Pons (tissue), 1 donor: ENCODE data around the gene ZNF487.
"Not testable (repeated sequence)": the region's sequence is repeated elsewhere in the genome, so short reads cannot be mapped to it uniquely, and the experiment has no call there.

Experiments used
- DNase-seq: peaks from one replicate; pipeline ENCODE4 v3.0.0-alpha.2; 2016; ENCODE audit warnings: low spot score

Gene ZNF487

DNA sequence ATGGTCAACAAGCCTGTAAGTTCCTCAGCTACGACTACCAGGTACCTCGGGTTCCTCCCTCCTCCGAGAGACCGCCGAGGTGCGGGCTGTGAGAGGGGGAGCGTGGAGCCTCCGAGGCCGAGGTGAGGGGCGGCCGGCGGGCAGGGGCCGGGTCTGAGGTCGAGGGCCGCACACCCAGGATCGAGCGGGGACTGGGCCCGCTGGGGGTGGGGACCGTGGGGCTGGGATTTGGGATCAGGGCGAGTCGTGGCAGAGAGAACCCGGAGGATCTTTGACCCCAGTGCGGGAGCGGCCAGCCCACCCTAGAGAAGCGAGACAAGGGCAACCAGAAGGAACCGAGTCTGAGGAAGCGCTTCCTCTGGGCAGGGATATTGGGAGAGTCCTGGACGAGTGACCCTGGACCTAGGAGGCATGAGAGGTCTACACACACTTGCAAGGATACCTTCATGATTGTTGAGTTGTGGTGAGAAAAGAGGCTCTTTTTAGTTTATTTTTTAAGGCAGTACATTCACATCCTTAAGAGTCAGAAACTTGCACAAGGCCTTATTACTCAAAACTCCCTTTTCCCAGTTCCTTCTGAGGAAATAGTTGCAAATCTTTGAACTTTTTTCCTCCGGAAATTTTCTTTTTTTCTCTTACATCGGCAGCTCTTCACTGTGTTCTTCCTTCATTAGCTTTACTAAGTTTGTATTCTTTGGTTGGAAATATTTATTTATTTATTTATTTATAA lies 395 bp downstream of the ZNF487 start:
- no peak for DNase-seq

DNA sequence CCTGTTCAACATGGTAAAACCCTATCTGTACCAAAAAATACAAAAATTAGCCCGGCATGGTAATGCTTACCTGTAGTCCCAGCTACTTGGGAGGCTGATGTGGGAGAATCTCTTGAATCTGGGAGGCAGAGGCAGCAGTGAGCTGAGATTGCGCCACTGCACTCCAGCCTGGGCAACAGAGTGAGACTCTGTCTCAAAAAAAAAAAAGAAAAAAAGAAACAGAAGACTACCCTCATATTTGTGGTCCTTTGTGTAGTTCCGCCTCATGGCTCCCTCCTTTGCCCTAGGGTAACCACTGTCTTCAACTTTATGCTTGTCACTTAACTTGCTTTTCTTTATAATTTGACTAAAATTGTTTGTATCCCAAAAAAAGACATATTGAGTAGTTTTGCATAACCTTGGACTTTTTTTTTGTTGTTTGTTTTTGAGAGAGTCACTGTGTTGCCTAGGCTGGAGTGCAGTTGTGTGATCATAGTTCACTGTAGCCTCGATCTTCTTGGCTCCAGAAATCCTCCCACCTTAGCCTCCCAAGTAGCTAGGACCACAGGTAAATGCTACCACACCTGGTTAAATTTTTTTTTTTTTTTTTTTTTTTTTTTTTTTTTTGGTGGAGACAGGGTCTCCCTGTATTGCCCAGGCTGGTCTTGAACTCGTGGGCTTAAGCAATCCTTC lies 3.7 kb downstream of the ZNF487 start:
- DNase-seq = no peak

DNA sequence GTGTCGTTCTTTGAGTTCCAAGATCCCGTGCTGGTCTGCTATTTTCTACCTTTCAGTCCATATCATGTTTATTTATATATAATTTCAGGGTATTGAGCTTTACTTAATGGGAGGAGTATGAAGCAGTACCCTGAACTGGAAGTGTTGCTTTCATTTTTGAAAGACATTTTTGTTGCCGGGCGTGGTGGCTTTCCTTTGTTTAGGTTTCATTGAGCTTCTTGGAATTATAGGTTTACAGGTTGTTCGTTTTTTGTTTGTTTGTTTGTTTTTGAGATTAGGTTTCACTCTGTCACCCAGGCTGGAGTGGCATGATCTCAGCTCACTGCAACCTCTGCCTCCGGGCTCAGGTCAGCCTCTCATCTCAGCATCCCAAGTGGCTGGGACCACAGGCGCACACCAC lies 7.4 kb downstream of the ZNF487 start:
- DNase-seq = no peak

DNA sequence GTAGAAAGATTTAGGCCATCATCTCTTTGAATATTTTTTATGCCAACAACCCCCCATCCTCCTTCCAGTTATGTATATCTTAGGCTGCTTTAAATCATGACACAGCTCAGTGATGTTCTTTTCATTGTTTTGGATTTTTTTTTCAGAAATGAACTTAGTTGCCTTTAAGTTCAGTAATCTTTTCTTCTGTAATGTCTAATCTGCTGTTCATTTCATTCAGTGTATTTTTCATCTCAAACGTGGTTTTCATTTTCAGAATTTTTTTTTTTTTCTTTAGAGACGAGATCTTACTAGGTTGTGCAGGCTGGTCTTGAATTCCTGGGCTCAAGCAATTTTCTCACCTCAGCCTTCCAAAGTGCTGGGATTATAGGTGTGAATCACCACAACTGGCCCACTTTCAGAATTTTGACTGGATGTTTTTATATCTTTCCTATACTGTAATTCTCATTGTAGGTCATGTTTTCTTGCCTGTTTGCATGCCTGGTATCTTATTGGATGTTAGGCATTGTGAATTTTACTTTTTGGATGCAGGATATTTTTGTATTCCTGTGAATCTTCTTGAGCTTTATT lies 8.1 kb downstream of the ZNF487 start:
- DNase-seq = no peak

DNA sequence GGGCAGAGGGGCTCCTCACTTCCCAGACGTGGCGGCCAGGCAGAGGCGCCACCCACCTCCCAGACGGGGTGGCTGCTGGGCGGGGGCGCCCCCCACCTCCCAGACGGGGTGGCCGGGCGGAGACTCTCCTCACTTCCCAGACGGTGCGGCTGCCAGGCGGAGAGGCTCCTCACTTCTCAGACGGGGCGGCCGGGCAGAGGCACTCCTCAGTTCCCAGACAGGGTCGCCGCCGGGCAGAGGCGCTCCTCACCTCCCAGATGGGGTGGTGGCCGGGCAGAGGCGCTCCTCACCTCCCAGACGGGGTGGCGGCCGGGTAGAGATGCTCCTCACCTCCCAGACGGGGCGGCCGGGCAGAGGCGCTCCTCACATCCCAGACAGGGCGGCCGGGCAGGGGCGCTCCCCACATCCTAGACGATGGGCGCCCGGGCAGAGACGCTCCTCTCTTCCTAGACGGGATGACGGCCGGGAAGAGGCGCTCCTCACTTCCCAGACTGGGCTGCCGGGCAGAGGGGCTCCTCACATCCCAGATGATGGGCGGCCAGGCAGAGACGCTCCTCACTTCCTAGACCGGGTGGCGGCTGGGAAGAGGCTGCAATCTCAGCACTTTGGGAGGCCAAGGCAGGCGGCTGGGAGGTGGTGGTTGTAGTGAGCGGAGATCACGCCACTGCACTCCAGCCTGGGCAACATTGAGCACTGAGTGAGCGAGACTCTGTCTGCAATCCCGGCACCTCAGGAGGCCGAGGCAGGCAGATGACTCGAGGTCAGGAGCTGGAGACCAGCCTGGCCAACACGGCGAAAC lies 9.5 kb downstream of the ZNF487 start:
- DNase-seq = not testable (repeated sequence)

DNA sequence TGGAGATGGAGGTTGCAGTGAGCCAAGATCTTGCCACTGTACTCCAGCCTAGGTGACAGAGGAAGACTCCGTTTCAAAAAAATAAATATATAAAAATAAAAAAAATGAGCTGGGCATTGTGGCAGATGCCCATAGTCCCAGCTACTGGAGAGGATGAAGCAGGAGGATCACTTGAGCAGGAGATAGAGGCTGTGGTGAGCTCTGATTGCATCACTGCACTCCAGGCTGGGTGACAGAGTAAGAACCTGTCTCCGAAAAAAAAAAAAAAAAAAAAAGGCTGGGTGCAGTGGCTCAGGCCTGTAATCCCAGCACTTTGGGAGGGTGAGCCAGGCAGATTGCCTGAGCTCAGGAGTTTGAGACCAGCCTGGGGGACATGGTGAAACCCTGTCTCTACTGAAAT lies 11.8 kb downstream of the ZNF487 start:
- DNase-seq = no peak

DNA sequence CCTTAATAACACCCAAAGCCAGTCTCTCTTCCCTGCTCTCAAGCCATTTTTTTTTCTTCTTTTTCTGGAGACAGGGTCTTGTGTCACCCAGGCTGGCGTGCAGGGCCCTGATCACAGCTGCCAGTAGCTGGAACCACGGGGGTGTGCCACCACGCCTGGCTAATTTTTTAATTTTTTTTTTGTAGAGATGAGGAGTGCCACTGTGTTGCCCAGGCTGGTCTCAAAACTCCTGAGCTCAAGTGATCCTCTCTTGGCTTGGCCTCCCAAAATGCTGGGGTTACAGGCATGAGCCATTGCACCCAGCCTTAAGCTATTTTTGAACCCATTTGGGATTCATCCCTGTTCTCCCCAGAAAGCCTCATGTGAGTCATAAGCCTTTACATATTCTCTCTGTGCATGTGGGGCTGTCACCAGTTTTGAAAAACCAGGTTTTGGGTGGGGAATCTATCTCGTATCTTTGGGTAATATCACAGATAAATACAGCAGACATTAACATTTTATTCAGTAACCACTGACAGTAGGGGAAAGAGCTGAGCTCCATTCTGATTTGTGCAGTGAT lies 15.5 kb downstream of the ZNF487 start:
- no peak for DNase-seq

DNA sequence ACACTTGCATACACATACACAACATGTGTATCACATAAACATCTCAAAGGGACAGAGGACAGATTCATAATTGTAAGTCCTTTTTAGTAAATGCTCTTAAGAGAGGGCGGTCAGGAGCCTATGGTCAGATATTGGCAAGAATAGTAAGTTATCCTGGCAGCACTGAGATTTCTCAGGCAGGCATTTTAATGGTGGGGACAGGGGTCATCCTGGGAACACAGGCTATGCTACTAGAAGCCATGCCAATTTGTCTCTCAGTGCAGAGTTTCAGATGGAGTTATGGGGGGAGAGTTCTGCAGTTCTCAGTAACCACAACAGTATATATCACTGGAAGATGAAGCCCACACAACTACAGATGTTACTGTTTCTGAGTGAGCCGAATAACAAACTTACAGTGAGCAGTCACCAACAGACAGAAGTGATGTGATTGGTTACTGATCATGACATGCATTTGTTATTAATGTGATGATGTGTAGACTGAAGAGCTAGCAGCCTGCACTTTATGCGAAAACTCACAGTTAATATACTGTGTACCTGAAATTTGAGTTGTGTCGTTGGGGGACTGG lies 16.4 kb downstream of the ZNF487 start:
- no peak for DNase-seq

DNA sequence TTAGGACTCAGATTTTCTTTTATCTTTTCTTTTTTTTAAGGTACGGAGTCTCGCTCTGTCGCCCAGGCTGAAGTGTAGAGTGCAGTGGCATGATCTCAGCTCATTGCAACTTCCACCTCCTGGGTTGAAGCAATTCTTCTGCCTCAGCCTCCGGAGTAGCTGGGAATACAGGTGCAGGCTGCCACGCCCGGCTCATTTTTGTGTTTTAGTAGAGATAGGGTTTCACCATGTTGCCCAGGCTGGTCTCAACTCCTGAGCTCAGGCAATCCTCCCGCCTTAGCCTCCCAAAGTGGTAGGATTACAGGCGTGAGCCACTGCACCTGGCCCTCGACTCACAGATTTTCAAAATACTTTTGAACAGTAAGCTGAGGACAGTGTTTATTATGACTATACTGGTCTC lies 17.1 kb downstream of the ZNF487 start:
- not testable (repeated sequence) for DNase-seq

DNA sequence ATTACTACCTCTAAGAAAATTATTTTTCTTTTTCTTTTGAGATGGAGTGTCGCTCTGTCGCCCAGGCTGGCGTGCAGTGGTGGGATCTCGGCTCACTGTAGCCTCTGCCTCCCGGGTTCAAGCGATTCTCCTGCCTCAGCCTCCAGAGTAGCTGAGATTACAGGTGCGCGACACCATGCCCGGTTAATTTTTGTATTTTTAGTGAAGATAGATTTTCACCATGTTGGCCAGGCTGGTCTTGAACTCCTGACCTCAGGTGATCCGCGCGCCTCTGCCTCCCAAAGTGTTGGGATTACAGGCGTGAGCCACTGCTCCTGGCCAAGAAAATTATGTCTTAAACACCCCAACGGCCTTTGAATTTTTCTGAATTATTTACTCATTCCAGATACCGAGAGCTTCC lies 19.6 kb downstream of the ZNF487 start:
- not testable (repeated sequence) for DNase-seq

DNA sequence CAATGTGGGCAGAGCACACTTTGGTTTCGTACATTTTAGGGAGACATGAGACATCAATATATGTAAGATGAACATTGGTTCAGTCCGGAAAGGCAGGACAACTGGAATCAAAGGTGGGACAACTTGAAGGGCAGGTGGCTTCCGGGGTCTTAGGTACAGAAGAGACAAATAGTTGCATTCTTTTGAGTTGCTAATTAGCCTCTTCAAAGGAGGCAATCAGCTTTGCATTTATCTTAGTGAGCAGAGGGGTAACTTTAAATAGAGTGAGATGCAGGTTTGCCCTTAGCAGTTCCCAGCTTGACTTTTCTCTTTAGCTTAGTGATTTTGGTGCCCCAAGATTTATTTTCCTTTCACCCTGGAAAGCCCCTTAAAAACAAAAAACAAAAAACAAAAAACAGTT lies 21.3 kb downstream of the ZNF487 start:
- DNase-seq = no peak

DNA sequence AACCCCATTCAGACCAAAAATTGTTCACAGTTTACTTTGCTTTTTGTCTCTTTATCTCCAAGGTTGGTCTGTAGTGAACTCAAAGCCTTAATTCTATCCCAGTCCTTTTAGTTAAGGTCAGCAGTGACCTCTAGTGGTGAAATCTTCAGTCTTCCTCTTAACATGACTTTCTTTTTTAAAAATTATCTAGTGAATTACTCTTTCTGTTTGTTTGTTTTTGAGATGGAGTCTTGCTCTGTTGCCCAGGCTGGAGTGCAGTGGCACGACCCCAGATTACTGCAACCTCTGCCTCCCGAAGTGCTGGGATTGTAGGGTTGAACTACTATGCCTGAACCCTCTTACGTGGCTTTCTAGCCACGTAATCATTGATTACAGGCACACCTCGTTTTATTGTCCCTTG lies 25.0 kb downstream of the ZNF487 start:
- DNase-seq = peak; percentile 92

DNA sequence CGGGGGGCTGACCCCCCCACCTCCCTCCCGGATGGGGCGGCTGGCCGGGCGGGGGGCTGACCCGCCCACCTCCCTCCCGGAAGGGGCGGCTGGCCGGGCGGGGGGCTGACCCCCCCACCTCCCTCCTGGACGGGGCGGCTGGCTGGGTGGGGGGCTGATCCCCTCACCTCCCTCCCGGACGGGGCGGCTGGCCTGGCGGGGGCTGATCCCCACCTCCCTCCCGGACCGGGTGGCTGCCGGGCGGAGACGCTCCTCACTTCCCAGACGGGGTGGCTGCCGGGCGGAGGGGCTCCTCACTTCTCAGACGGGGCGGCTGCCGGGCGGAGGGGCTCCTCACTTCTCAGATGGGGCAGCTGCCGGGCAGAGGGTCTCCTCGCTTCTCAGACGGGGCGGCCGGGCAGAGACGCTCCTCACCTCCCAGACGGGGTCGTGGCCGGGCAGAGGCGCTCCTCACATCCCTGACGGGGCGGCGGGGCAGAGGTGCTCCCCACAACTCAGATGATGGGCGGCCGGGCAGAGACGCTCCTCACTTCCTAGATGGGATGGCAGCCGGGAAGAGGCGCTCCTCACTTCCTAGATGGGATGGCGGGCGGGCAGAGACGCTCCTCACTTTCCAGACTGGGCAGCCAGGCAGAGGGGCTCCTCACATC lies 28.3 kb downstream of the ZNF487 start:
- DNase-seq = not testable (repeated sequence)

DNA sequence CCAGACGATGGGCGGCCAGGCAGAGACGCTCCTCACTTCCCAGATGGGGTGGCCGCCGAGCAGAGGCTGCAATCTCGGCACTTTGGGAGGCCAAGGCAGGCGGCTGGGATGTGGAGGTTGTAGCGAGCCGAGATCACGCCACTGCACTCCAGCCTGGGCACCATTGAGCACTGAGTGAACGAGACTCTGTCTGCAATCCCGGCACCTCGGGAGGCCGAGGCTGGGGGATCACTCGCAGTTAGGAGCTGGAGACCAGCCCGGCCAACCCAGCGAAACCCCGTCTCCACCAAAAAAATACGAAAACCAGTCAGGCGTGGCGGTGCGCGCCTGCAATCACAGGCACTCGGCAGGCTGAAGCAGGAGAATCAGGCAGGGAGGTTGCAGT lies 28.8 kb downstream of the ZNF487 start:
- not testable (repeated sequence) for DNase-seq

DNA sequence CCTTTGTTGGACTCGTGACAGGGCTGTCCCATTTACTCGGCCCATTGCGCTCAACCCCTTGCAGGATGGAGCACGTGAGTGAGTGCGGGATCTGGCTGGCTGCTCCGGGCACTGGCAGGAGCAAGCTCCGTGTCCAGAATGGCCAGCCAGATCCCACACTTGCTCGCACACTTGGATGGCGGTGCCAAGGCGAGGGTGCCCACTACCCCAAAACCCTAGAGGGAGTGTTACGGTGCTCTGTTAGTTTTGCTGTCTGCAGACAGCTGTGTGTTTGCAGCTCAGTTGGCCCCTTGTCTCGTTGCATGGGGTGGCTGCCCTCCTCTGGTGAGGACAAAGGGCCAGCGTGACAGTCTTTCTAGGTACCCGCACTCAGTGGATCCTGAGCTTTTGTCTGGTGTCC lies 34.2 kb downstream of the ZNF487 start:
- no peak for DNase-seq

DNA sequence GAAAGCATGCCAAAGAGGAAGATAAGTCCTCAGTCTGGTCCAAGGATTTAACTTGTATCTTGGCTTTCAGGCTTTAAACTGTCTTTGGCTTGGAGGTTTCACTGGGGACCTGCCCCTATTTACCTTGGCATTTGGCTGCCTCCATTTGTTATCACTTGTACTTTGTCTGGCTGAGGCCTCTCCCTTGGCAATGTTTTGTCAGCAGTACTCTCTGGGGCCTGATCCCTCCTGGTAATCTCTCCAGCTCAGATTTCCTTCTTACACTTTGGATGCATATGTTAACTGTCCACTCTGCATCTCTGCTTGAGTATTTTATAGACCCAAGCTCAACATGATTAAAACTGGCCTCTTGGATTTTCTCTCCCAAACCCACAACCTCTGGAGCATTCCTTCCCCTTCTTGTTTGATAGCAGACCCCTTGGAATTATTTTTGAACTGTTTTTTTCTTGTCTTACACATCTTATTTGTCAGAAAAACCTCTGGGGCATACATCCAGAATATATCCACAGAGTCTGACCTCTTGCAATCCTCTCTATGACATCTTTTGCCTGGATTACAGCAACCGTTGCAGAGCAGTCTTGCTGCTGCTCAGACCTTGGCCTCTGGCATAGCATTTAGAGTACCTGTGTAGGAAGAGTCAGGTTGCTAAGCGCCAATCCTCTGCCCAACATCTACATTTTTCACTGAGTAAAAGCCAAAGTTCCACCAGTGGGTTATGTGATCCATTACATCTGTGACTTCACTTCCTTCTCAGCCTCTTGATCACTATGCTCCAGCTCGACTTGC lies 35.2 kb downstream of the ZNF487 start:
- DNase-seq = no peak

DNA sequence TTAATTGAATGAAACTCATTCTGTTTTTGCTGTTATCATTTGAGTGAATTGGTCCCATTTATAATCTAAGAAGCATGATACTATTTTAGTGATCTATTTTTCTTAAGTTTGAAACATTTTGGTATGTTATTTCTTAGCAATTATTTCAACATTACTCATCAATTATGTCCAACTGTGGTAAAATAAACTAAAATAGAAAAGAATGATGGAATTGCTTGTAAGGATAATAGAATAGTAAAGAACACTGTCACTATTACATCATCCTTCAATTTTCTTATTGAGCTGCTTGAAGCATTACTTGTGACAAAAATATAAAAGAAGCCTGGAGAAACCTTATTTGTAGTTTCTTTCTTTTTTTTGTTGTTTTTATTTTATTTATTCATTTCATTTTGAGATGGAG lies 42.4 kb downstream of the ZNF487 start:
- DNase-seq = no peak

DNA sequence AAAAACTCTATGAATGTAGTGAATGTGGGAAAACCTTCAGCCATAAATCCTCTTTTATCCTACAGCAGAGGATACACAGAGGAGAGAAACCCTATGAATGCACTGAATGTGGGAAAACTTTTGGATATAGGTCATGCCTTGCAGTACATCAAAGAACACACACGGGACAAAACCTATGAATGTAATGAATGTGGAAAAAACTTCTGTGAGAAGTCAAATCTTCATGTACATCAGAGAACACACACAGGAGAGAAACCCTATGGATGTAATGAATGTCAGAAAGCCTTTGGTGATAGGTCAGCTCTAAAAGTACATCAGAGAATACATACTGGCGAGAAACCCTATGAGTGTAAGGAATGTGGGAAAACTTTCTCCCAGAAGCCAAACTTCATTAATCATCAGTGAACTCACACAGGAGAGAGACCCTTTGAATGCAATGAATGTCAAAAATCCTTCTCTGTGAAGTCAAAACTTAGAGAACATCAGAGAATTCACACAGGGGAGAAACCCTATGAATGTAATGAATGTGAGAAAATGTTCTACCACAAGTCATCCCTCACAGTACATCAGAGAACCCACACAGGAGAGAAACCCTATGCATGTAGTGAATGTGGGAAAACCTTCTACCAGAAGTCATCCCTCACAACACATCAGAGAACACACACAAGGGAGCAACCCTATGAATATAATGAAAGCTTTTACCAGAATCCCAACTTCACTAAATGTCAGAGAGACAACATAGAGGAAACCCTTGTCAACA lies 45.6 kb downstream of the ZNF487 start:
- DNase-seq = no peak

DNA sequence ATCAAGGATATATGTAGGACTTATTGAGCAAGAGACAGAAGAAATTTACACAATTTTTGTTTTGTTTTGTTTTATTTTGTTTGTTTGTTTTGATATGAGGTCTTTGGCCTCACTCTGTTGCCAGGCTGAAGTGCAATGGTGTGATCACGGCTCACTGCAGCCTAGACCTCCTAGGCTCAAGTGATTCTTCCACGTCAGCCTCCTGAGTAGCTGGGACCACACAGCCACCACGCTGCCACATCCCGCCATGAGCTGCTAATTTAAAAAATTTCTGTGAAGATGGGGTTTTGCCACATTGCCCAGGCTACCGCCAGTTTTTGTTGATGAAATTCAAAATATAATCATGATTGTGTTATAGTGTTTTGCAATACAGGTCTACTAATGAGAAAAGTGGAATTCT lies 54.9 kb downstream of the ZNF487 start:
- DNase-seq = no peak

DNA sequence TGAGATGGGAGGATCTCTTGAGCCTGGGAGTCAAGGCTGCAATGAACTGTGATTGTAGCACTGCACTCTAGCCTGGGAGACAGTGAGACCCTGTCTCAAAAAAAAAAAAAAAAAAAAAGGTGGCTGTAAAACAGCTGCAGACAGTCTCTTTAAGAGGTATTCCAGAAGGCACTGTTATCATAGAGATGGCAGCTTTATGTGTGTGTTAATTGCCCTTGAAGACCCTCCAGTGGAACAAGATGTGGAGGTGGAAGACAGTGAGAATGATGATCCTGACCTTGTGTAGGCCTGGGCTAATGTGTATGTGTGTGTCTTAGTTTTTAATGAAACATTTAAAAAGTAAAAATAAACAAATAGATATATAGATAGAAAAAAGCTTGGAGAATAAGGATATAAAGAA lies 66.0 kb downstream of the ZNF487 start:
- no peak for DNase-seq
